Keratinocyte (primary cell): ENCODE data around the gene DCAF17. TPM values are rescaled to one million over a fixed set of nuclear protein-coding genes. Genes with fewer than 3 reads are reported as not detected.
A peak's percentile ranks its signal among the peaks of the same experiment; 100 is the strongest.

Experiments used
- DNase-seq: peaks from one replicate; pipeline ENCODE4 v3.0.0-alpha.2; 2011; ENCODE audit warnings: low read depth, missing footprints, low spot score
- FAIRE-seq: peaks from 2 replicates; lab custom pipeline; 2011; peaks lifted over from hg19 to GRCh38; lab: Jason Lieb, UNC
- H2AFZ ChIP-seq: 2 replicates; pipeline ENCODE4 v1.6.0; 2012; ENCODE audit warnings: low read length, control low read depth, inconsistent platforms; ENCODE audit not compliant: control insufficient read depth
- H3K27ac ChIP-seq: 2 replicates; pipeline ENCODE4 v1.5.1; 2011; ENCODE audit warnings: low read length; ENCODE audit not compliant: control insufficient read depth, insufficient read depth
- H3K27me3 ChIP-seq: 3 replicates; pipeline ENCODE4 v1.6.0; 2011; ENCODE audit warnings: low read length; ENCODE audit not compliant: control insufficient read depth, insufficient read depth; ENCODE audit errors: extremely low read depth
- H3K36me3 ChIP-seq, 2 experiments: 2 replicates in 1 of 2; 3 replicates in 1 of 2; pipeline ENCODE4 v1.5.1; 2011; ENCODE audit warnings: low read length in 2 of 2, mild to moderate bottlenecking in 1 of 2; ENCODE audit not compliant: control insufficient read depth in 2 of 2, insufficient read depth in 2 of 2; ENCODE audit errors: extremely low read depth in 1 of 2
- H3K4me1 ChIP-seq: 3 replicates; pipeline ENCODE4 v1.5.1; 2011; ENCODE audit warnings: low read length; ENCODE audit not compliant: control insufficient read depth, insufficient read depth; ENCODE audit errors: extremely low read depth
- H3K4me2 ChIP-seq: 3 replicates; pipeline ENCODE4 v1.6.0; 2011; ENCODE audit warnings: low read depth, low read length; ENCODE audit not compliant: control insufficient read depth, insufficient read depth; ENCODE audit errors: extremely low read depth
- H3K4me3 ChIP-seq, 3 experiments: fragments of 200-600 bp in 1 of 3; sonication (generic) in 1 of 3; 2 replicates in 2 of 3; 3 replicates in 1 of 3; pipeline ENCODE4 v1.5.1; 2011 to 2016; ENCODE audit warnings: low read length in 3 of 3, mild to moderate bottlenecking in 3 of 3, control low read depth in 2 of 3, inconsistent platforms in 1 of 3, low read depth in 1 of 3, mixed read lengths in 1 of 3, mixed run types in 1 of 3, moderate library complexity in 1 of 3; ENCODE audit not compliant: control insufficient read depth in 2 of 3, insufficient read depth in 2 of 3; ENCODE audit errors: extremely low read depth in 1 of 3
- H3K79me2 ChIP-seq: 2 replicates; pipeline ENCODE4 v1.6.0; 2012; ENCODE audit warnings: low read length; ENCODE audit not compliant: control insufficient read depth, insufficient read depth
- H3K9ac ChIP-seq: 3 replicates; pipeline ENCODE4 v1.6.0; 2011; ENCODE audit warnings: low read length; ENCODE audit not compliant: control insufficient read depth, insufficient read depth; ENCODE audit errors: extremely low read depth
- H3K9me1 ChIP-seq: 3 replicates; pipeline ENCODE4 v1.6.0; 2011; ENCODE audit warnings: low read length; ENCODE audit not compliant: control insufficient read depth, insufficient read depth; ENCODE audit errors: extremely low read depth
- H3K9me3 ChIP-seq: 2 replicates; pipeline ENCODE4 v1.5.1; 2012; ENCODE audit warnings: low read depth, low read length; ENCODE audit not compliant: control insufficient read depth
- H4K20me1 ChIP-seq: 3 replicates; pipeline ENCODE4 v1.6.0; 2011; ENCODE audit warnings: low read length; ENCODE audit not compliant: control insufficient read depth, insufficient read depth; ENCODE audit errors: extremely low read depth
- CTCF ChIP-seq, 3 experiments: IDR thresholded peaks in 1 of 3; conservative IDR thresholded peaks in 1 of 3; optimal IDR thresholded peaks in 1 of 3; 2 replicates in 2 of 3; 3 replicates in 1 of 3; pipeline versions ENCODE3 to v1.5.1; 2011; ENCODE audit warnings: low read length in 3 of 3, mild to moderate bottlenecking in 3 of 3, moderate library complexity in 2 of 3, control low read depth in 1 of 3, inconsistent platforms in 1 of 3; ENCODE audit not compliant: insufficient read depth in 2 of 3; ENCODE audit errors: extremely low read depth in 1 of 3
- EZH2 ChIP-seq: IDR thresholded peaks from one replicate; pipeline ENCODE4 v1.6.1; 2012; ENCODE audit warnings: inconsistent platforms, mild to moderate bottlenecking, low read length, moderate library complexity
- dilution Hi-C: fragments of 300-500 bp; cut with MboI; formaldehyde crosslinking; loops from one replicate; pipeline ENCODE4 v1.7.0; 2020; ENCODE audit warnings: low sequenced_read_pairs; ENCODE audit not compliant: extremely low pct_ligation_motif_present
- polyA minus RNA-seq, 3 experiments: library from RNA; depleted of rRNA, polyadenylated mRNA; stranded (reverse); fragments of >200 nt; gene quantifications; 1 replicate in 1 of 3; 2 replicates in 1 of 3; 3 replicates in 1 of 3; pipeline ENCODE4 v1.2.3, GENCODE V29; 2011
- polyA plus RNA-seq, 5 experiments: library from polyadenylated mRNA; depleted of rRNA in 3 of 5; stranded (reverse) in 3 of 5; stranded (forward) in 1 of 5; unstranded in 1 of 5; fragments of >200 nt; gene quantifications; 1 replicate in 1 of 5; 2 replicates in 3 of 5; 3 replicates in 1 of 5; pipeline versions ENCODE4 v1.2.1 to v1.2.3, GENCODE V29; 2011 to 2012; ENCODE audit warnings: missing spikeins in 2 of 5, low read depth in 1 of 5, low replicate concordance in 1 of 5

DCAF17 gene
- polyA plus RNA-seq (11.8 to 22.9 TPM (median 16.6 TPM) in 3 replicates), polyA minus RNA-seq (12.5 to 38.5 TPM (median 21.1 TPM) in 3 replicates)
- polyA plus RNA-seq (2011; ENCODE audit: low read depth) = 2.2 TPM
- polyA plus RNA-seq (2011; cell fraction: cytosol; rRNA removed) = 9.6 and 19.1 TPM in 2 replicates
- 19.5 and 25.4 TPM in 2 replicates for polyA plus RNA-seq (2011; cell fraction: nucleus; rRNA removed)
- polyA plus RNA-seq (2012; ENCODE audit: low replicate concordance) = 8.5 and 11.8 TPM in 2 replicates
- polyA minus RNA-seq (2011; cell fraction: cytosol; rRNA and poly(A)+ RNA removed) = 13.6 TPM
- 20.5 and 32.6 TPM in 2 replicates for polyA minus RNA-seq (2011; cell fraction: nucleus; rRNA and poly(A)+ RNA removed)

- Histone ChIP-seq H3K9me1 (no peaks in the 10 kb centered on the region), H2AFZ (peak within 1 kb of the TSS; percentile 87), H3K4me3 (peak within 1 kb of the TSS; percentile 82 to 97 (median 92))
Measured at GRCh38 chr2:171434013-171434989, at the start of gene DCAF17. Gene DCAF17, plus strand, starts transcription at chr2:171434226. Its CDS starts 352 bp downstream, at chr2:171434578.

GRCh38 chr2:171386627-171387026 is 47.4 kb upstream of the DCAF17 start:
- H2AFZ ChIP-seq = no peak overlapping the region
- no peak for FAIRE-seq
- DNase-seq = no peak
- H4K20me1 ChIP-seq = no peaks in the 10 kb centered on the region
- peaks cover 37% of the 10 kb centered on the region for H3K79me2 ChIP-seq
- TF ChIP-seq CTCF (optimal IDR thresholded peaks at IDR 0.05 in 1 of 3, IDR thresholded peaks at IDR 0.05 in 1 of 3, conservative IDR thresholded peaks at IDR 0.05 in 1 of 3; ENCODE audit: extremely low read depth in 1 of 3, insufficient read depth in 2 of 3, low read length in 3 of 3) (no peak), EZH2 (no peak)
- H3K4me2 ChIP-seq = no peak overlapping the region
- H3K9me3 ChIP-seq = no peaks in the 10 kb centered on the region
- H3K4me3 ChIP-seq = no peak overlapping the region
- dilution Hi-C loops = no loop called here
- H3K36me3 ChIP-seq = peaks cover 3 to 4% of the 10 kb centered on the region in 2 experiments
- no peak overlapping the region for H3K9ac ChIP-seq
- H3K9me1 ChIP-seq = no peaks in the 10 kb centered on the region
- H3K4me1 ChIP-seq = peaks cover 12% of the 10 kb centered on the region
- H3K27ac ChIP-seq = no peak overlapping the region
- H3K27me3 ChIP-seq = no peaks in the 10 kb centered on the region

More at GRCh38 chr2:171434013-171434989, at the start of gene DCAF17:
- dilution Hi-C loops = no loop called here
- TF ChIP-seq EZH2 = no peak
- no peak for TF ChIP-seq CTCF (optimal IDR thresholded peaks at IDR 0.05 in 1 of 3, IDR thresholded peaks at IDR 0.05 in 1 of 3, conservative IDR thresholded peaks at IDR 0.05 in 1 of 3; ENCODE audit: extremely low read depth in 1 of 3, insufficient read depth in 2 of 3, low read length in 3 of 3)
- Histone ChIP-seq H3K27ac (peak within 1 kb of the TSS; percentile 99), H3K79me2 (peaks cover 49% of the 10 kb centered on the region), H3K9me3 (no peaks in the 10 kb centered on the region), H3K4me2 (peak within 1 kb of the TSS; percentile 100), H3K27me3 (no peaks in the 10 kb centered on the region), H3K4me1 (peaks cover 24% of the 10 kb centered on the region), H3K36me3 (peaks cover 3 to 8% of the 10 kb centered on the region in 2 experiments), H4K20me1 (no peaks in the 10 kb centered on the region), H3K9ac (peak within 1 kb of the TSS; percentile 97)
- no peak for FAIRE-seq
- peak; percentile 81 for DNase-seq
